GM18520 (cell line): Measurements from ENCODE around the gene PITX3.
A peak's percentile ranks its signal among the peaks of the same experiment; 100 is the strongest.
"Not testable (repeated sequence)": the region's sequence is repeated elsewhere in the genome, so short reads cannot be mapped to it uniquely, and the experiment has no call there.

Source experiments
- ATAC-seq: cut with Tn5 transposase; IDR thresholded peaks from one replicate; pipeline ENCODE4 v1.9.1; 2021; ENCODE audit not compliant: unreplicated experiment

The PITX3 gene

DNA sequence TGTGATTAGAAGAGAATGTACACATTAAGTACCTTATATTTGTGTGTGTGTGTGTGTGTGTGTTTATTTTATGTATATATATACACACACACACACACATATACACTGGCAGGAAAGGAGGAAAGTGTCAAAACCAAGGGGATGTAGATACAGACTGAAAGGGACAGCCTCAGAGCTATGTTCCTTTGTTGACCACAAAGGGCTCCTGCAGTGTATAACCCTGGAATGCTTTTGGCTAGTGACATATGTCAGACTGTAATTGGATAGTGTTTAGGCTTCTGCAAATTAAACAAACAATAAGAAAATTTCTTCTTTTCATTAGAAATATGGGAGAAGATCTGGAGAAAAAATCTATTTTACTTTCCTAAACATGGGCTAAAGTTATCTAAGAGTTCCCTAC lies 19.9 kb upstream of the PITX3 start:
- no peak for ATAC-seq

GRCh38 chr10:102255404-102255803 lies 14.1 kb upstream of the PITX3 start:
- ATAC-seq, result no peak

DNA sequence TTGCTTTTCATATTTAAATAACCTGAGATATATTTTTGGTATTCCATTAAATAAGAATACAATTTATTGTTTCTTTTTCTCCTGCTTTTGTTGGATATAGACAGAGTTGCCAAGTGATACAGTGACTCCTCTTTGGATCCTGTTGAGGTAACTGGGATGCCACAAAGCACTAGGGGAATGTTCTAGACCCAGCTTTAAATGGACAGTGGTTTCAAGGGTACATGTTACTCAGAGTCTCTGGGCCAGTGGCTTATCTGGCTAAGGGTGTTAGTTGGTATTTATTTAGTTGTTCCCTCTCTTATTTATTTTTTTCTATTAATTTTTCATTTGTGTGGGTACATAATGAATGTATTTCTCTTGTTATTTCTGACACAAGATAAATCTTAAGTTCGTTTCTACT lies 13.1 kb upstream of the PITX3 start:
- no peak for ATAC-seq

- not testable (repeated sequence) for ATAC-seq
These were observed 11.2 kb upstream of the PITX3 start for GRCh38 chr10:102252508-102252907.

- ATAC-seq, result no peak
These were observed 6.4 kb upstream of the PITX3 start for GRCh38 chr10:102247734-102248133.

DNA sequence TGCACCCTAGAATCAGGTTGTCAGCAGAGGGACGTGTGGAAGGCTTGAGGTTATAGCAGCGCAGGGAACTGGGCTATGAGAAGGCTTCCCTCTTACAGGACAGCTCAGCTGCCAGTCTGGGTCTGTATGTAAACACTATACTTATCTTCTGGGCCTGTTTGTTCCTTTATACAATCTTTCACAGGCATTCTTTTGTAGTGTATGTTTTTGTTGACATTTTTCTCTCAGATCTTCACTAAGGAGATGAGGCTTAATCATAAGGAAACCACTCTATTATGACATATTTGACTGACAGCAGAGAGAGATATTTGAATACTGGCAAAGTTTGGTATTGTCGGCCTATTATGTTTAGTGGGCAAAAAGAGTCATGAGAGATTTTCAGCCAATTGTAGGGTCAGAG lies 4.9 kb upstream of the PITX3 start:
- no peak for ATAC-seq

- no peak for ATAC-seq
These were observed 4.6 kb upstream of the PITX3 start for GRCh38 chr10:102245932-102246251.

- ATAC-seq, result peak; percentile 91
These were observed 4.0 kb upstream of the PITX3 start, which contains the start of gene GBF1 for GRCh38 chr10:102245082-102245931. Gene GBF1 (plus strand): TSS chr10:102245532. CDS start chr10:102258939, 13,407 bp downstream.

DNA sequence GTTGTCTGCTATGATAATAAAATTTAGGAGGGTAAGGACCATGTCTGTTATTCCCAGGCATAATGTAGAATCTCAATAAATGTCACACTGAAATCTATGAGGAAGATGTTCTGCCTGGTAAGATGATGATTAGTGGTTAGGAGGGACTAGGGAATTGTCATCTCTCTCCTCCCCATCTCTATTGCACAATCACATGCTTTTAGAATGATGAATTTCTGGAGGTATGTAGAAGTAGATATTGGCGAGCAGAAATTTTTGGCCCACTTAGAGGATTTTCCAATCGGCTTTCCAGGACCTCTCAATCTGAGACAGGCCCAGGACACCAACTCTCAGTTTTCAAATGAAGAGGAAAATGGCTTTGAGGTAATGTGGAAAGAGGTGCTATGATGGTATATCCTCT lies 2.0 kb upstream of the PITX3 start:
- no peak for ATAC-seq

DNA sequence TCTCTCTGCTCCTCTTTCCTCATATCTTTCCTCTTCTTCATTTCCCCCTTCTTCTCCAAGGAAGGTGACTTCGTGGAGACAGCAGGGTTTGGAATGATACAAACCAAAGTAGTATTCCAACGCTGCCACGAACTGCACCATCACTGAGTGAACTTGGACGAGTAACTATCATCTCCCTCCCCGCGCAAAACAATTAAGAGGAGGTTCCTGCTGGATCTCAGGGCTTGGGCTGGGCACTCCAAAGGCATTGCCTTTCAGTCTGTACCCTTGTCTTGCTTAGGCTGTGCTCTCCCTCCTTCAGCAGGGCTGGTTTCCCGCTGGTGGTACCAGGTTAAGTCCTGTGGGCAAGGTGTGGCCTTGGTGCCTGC lies 790 bp upstream of the PITX3 start:
- ATAC-seq, result no peak

- ATAC-seq, result no peak
These were observed 274 bp downstream of the PITX3 start for GRCh38 chr10:102241032-102241443.

- no peak for ATAC-seq
These were observed 763 bp downstream of the PITX3 start for GRCh38 chr10:102240467-102241031.

GRCh38 chr10:102237711-102238252 lies 3.5 kb downstream of the PITX3 start:
- no peak for ATAC-seq

GRCh38 chr10:102236006-102236405 lies 5.3 kb downstream of the PITX3 start:
- no peak for ATAC-seq

- no peak for ATAC-seq
These were observed 5.8 kb downstream of the PITX3 start for GRCh38 chr10:102235598-102235920.

GRCh38 chr10:102234888-102235597 lies 6.3 kb downstream of the PITX3 start:
- no peak for ATAC-seq

- no peak for ATAC-seq
These were observed 7.3 kb downstream of the PITX3 start for GRCh38 chr10:102233997-102234396.

DNA sequence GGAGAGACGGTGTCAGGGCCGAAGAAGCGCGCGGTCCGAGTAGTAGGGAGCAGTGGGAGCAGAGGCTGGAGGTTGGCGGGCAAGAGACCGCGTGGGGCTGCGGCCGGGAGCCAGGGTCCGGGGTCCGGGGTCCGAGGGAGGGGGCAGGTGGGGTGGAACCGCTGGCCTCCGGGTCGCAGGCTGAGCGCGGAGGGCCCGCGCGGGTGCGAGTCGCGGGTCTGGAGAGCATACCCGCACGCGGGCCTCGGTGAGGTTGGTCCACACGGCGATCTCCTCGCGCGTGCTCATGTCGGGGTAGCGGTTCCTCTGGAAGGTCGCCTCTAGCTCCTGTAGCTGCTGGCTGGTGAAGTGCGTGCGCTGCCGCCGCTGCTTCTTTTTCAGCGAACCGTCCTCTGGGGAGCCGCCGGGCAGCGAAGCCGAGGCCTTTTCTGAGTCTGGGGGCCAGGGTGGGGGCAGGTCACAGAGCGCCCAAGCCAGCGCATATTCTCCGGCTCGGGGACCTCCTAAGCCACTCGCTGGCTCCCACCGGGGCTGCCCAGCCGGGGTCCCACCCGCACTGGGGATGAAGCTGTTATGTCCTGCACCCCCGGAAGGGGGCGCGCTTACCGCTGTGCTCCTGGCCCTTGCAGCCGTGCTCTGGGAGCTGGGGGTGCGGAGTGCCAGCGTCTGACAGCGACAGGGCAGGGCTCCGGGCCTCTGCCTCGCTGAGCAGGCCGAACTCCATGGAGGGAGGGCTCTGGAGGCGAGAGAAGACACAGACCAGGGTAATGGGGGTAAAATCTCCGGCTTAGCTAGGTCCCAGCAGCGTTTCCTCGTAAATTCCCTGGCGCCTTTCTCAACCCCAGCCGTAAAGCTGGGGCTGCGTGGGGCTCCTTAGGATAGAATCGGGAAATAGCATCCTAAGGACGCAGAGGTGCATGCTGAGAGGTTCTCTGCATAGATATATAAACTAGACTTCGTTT lies 9.7 kb downstream of the PITX3 start:
- no peak for ATAC-seq

- ATAC-seq, result no peak
These were observed 10.4 kb downstream of the PITX3 start for GRCh38 chr10:102230861-102231356.

GRCh38 chr10:102230264-102230860 lies 10.9 kb downstream of the PITX3 start:
- no peak for ATAC-seq
